Measurements from ENCODE around the gene COMP. TPM values are rescaled to one million over a fixed set of nuclear protein-coding genes. Genes with fewer than 3 reads are reported as not detected.

COMP gene
- total RNA-seq, 1 donor from 2014 or later, result 5.0 TPM

DNA sequence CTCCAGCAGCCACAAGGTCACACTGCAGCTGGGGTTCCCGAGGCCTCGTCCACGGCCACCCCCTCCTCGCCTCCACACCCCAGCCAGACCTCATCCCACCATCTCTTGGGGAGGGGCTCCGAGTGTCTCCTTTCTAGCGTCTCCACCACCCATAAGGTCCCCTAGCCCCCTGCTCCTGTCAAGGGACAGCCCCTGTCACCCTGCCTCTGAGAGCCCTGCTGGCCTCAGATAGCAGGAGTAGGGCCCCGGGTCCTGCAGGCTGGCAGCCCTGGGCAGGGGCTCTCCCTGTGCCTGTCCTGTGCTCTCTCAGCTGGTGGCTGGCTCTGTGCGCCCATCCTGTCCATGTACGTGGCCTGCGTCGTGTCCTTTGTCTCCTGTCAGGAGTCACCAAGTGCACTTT, 17.0 kb downstream of the COMP start:
- H3K9me3 ChIP-seq, result no peaks in the 10 kb centered on the region
- TF ChIP-seq, protein P1, sequence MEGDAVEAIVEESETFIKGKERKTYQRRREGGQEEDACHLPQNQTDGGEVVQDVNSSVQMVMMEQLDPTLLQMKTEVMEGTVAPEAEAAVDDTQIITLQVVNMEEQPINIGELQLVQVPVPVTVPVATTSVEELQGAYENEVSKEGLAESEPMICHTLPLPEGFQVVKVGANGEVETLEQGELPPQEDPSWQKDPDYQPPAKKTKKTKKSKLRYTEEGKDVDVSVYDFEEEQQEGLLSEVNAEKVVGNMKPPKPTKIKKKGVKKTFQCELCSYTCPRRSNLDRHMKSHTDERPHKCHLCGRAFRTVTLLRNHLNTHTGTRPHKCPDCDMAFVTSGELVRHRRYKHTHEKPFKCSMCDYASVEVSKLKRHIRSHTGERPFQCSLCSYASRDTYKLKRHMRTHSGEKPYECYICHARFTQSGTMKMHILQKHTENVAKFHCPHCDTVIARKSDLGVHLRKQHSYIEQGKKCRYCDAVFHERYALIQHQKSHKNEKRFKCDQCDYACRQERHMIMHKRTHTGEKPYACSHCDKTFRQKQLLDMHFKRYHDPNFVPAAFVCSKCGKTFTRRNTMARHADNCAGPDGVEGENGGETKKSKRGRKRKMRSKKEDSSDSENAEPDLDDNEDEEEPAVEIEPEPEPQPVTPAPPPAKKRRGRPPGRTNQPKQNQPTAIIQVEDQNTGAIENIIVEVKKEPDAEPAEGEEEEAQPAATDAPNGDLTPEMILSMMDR (IDR thresholded peaks at IDR 0.05), result no peak
- intact Hi-C loops (cut with DNase I), result no loop called here
- no peak for DNase-seq (ENCODE audit: low spot score in 2 of 2)
- H3K4me1 ChIP-seq, result no peaks in the 10 kb centered on the region
- H3K36me3 ChIP-seq, result peaks cover 0 to 6% of the 10 kb centered on the region in 2 donors
- no peaks in the 10 kb centered on the region for H3K27me3 ChIP-seq
- no peak overlapping the region for H3K27ac ChIP-seq
- H3K4me3 ChIP-seq, result no peak overlapping the region

DNA sequence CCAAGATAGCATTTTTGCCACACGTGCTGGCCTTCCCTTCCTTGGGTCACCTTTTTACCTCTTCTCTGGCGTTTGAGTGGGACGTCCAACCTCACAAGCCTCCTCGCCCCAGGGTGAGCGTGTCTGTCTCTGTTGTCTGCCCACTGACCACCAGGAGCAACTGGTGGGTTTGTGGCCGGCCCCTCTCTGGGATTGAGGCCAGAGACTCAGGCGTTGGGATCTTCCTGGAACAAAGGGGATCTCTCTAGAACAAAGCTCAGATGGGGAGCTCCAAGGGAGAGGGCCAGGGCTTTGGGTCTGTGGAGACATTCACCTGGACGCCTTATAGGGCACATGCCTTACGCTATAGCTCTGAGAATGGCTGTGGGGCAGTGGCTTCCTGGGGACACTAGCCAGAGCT, 17.4 kb downstream of the COMP start:
- no peak for DNase-seq (ENCODE audit: low spot score in 2 of 2)
- intact Hi-C loops (cut with DNase I), result no loop called here
- TF ChIP-seq, protein P1 (IDR thresholded peaks at IDR 0.05), result no peak
- Histone ChIP-seq H3K27ac (no peak overlapping the region), H3K4me1 (no peaks in the 10 kb centered on the region), H3K36me3 (peaks cover 0 to 9% of the 10 kb centered on the region in 2 donors), H3K9me3 (no peaks in the 10 kb centered on the region), H3K27me3 (no peaks in the 10 kb centered on the region), H3K4me3 (no peak overlapping the region)

DNA sequence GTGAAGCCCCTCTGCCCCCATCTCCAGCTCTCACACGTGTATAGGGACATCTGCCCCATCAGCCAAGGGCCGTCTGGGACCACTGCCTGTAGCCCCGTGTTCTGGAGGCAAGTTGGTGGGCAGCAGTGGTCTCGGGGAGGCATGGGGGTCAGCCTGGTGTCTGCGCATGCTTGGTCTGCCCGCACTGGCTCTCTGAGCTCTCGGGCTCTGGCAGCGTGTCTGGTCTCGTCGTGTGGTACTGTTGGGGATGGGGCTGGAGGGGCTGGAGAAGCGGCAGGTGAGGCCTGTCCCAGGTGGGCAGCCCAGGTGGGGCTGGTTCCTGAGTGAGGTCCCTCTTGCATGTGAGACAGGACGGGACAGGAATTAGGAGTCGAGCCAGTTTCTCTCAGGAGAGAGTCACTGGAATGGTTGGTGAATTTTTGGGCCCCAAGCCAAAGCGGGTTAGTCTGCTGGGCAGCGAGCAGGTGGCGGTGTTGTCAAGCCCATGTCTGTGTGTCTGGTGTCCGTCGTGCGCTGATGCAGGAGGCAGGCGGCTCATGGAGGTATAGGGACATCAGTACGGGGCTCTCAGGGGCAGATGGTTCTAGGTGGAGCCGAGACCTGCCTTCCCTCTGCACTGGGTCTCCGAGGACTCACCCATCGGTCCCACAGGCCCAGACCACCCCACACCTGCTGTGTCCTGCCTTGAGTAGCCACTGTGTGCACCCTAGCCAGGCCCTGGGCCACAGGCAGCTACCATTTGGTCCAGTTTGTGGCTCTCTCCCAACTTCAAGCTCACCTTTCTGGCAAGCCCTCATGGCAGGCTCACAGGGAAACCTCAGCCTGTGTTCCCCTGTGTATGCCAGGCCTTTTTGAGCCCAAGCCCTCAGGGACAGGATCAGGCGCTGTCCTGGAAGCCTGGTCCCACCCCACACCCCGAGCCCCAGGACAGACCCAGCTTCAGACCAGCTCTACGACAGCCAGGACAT, 18.2 kb downstream of the COMP start:
- TF ChIP-seq, protein P1 (IDR thresholded peaks at IDR 0.05), result no peak
- Histone ChIP-seq H3K27me3 (no peaks in the 10 kb centered on the region), H3K27ac (no peak overlapping the region), H3K4me3 (no peak overlapping the region), H3K36me3 (peaks cover 0 to 14% of the 10 kb centered on the region in 2 donors), H3K9me3 (no peaks in the 10 kb centered on the region), H3K4me1 (no peaks in the 10 kb centered on the region)
- DNase-seq (ENCODE audit: low spot score in 2 of 2), result no peak
- intact Hi-C loops (cut with DNase I), result no loop called here

DNA sequence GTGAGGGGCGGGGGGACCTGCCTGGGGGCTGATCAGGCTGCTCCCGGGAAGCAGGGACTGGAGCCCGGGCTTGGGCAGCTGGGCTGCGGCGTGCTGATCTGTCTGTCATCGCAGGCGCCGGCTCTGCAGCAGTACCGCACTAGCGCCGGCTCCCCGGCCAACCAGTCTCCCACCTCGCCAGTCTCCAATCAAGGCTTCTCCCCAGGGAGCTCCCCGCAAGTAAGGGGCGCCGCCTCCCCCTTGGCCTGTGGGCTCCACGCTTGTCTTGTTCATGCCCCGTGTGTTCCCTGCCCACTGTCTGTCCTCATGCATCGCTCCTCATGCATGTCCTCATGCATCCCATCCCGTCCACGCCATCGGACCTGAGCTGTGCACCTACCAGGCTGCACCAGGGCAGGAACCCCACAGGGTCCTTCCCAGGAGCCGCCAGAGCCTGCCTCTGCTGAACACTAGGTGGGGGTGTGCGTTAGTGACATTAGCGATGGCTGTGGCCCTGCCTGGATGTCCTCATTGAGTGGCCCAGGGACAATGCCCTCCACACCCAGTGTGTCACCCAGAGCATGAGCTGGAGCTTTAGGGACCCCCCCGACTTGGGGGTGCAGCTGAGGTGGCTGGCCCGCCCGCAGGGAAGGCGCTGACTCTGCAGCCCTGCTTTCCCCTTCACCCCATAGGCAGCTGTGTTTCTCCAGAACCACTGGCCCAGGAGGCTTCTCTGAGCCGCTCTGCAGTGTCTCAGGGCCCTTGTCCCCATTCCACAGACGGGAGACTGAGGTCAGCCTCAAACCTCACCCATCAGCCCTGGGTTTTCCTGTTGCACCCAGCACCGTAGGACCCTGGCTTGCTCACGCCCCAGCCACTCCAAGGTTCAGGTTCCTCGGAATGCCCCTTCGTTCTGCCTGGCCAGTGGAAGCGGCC, 19.5 kb downstream of the COMP start:
- no peaks in the 10 kb centered on the region for H3K9me3 ChIP-seq
- no peaks in the 10 kb centered on the region for H3K27me3 ChIP-seq
- no peak overlapping the region for H3K4me3 ChIP-seq
- H3K4me1 ChIP-seq, result no peaks in the 10 kb centered on the region
- H3K36me3 ChIP-seq, result peaks cover 0 to 21% of the 10 kb centered on the region in 2 donors
- intact Hi-C loops (cut with DNase I), result no loop called here
- DNase-seq (ENCODE audit: low spot score in 2 of 2), result no peak
- TF ChIP-seq, protein P1 (IDR thresholded peaks at IDR 0.05), result no peak
- H3K27ac ChIP-seq, result no peak overlapping the region

DNA sequence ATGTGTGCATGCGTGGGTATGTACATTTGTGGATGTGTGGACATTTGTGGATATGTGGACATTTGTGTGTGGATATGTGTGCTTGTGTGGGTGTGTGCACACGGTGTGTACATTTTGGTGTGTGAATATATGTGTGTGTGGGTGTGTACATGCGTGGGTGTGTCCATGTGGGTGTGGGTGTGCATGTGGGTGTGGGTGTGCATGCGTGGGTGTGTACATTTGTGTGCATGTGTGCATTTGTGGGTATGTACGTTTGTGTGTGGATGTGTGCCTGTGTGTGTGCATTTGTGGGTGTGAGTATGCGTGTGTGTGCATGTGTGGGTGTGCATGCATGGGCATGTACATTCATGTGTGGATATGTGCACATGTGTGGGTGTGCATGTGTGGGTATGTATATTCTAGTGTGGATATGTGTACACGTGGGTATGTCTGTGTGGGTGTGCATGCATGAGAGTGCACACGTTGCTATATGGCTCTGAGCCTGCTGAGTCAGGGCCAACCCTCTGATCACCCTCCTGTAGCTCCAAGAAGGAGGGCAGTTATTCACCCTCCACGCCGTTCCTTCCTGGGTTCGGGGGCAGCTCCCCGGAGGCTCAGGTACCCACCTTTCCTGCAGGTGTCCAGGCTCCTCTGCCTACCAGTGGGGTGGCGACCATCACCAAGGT, 20.3 kb downstream of the COMP start:
- Histone ChIP-seq H3K4me1 (no peaks in the 10 kb centered on the region), H3K36me3 (peaks cover 0 to 22% of the 10 kb centered on the region in 2 donors), H3K27me3 (no peaks in the 10 kb centered on the region), H3K27ac (no peak overlapping the region), H3K4me3 (no peak overlapping the region), H3K9me3 (no peaks in the 10 kb centered on the region)
- intact Hi-C loops (cut with DNase I), result no loop called here
- TF ChIP-seq, protein P1 (IDR thresholded peaks at IDR 0.05), result no peak
- DNase-seq (ENCODE audit: low spot score in 2 of 2), result no peak
